Epithelial cell of esophagus (primary cell): ENCODE results near the gene HNRNPC.
A peak's percentile ranks its signal among the peaks of the same experiment; 100 is the strongest.

Source experiments
- DNase-seq: peaks from one replicate; pipeline ENCODE4 v3.0.0; 2010; ENCODE audit warnings: low read depth
- H3K4me3 ChIP-seq: 2 replicates; pipeline ENCODE4 v1.5.1; 2011; ENCODE audit warnings: mild to moderate bottlenecking, low read length, control low read depth
- CTCF ChIP-seq: IDR thresholded peaks from 2 replicates; pipeline ENCODE4 v1.5.1; 2011; ENCODE audit warnings: low read depth, mild to moderate bottlenecking, low read length, control low read depth, inconsistent platforms; ENCODE audit not compliant: insufficient read depth; ENCODE audit errors: missing control alignments

The HNRNPC gene

DNA sequence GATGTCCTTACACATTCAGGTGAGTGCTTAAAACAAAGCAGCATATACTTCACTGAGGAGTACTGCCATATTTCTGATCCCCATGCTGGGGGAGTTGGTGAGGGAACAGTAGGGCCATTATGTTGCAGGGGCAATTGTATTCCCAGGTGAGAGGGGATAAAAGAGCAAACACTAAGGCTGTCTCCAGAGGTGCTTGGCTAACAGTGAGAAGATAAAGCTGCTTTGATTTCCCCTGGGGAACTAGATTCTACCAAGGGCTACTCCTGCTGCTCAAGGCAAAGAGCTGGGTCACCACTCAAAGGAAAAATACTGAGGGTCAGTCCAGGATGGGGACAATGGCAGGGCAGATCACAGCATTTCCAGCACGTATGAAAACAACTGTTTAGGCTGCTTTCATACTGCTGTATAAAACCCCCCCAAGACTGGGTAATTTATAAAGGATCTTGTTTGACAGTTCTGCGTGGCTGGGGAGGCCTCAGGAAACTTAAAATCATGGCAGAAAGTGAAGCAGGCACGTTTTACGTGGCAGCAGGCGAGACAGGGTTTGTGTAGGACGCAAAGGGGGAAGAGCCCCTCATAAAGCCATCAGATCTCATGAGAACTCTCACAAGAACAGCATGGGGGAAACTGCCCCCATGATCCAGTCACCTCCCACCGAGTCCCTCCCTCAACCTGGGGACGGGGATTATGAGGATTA, 65.6 kb downstream of the HNRNPC start:
- TF ChIP-seq CTCF = no peak
- DNase-seq = no peak
- H3K4me3 ChIP-seq = no peak overlapping the region

- no peak for DNase-seq
- no peak overlapping the region for H3K4me3 ChIP-seq
- no peak for TF ChIP-seq CTCF
These were observed 66.5 kb downstream of the HNRNPC start for GRCh38 chr14:21202463-21203358.

- DNase-seq = no peak
- no peak for TF ChIP-seq CTCF
- H3K4me3 ChIP-seq = no peak overlapping the region
These were observed 67.3 kb downstream of the HNRNPC start for GRCh38 chr14:21201732-21202462.

DNA sequence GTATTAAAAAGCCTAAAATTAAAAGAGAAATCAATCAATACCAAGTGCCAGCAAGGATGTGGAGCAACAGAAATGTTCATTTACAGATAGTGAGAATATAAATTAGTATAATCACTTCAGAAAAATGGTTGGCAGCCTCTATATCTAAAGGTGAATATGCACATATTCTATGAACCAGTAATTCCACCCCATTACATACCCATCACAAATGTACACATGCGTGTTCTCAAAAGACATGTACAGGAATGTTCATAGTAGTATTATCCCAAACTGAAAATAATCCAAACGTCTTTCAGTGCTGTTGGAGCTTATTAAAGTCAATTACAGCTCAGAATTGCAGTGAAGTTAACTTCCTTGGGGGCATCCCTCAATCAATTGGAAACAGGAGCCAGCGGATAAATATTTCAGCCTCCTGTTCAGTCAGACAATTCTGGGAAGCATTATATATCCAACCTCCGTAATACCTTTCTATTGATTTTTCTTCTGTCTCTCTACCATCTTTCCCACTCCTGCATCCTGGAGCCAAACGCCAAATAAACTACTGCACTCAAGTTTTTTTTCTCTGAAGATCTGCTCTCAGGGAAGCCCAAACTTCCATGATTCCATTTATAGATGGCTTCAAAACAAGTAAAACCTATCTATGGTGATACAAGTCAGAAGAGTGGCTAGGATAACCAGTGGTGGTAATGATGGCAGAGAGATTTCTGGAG, 68.3 kb downstream of the HNRNPC start:
- no peak for DNase-seq
- no peak for TF ChIP-seq CTCF
- no peak overlapping the region for H3K4me3 ChIP-seq

- DNase-seq = peak; percentile 43
- TF ChIP-seq CTCF = no peak
- no peak overlapping the region for H3K4me3 ChIP-seq
These were observed 69.4 kb downstream of the HNRNPC start for GRCh38 chr14:21199611-21200560.
